Stimulated activated CD4-positive, alpha-beta T cell treated with anti-CD3 and anti-CD28 coated beads, Interleukin-15, amount 100 ng/mL, for 24 hours (primary cell): ENCODE measurements around the gene C3.

Source experiments
- DNase-seq: peaks from one replicate; pipeline ENCODE4 v3.0.0-alpha.2; 2020

The C3 gene

DNA sequence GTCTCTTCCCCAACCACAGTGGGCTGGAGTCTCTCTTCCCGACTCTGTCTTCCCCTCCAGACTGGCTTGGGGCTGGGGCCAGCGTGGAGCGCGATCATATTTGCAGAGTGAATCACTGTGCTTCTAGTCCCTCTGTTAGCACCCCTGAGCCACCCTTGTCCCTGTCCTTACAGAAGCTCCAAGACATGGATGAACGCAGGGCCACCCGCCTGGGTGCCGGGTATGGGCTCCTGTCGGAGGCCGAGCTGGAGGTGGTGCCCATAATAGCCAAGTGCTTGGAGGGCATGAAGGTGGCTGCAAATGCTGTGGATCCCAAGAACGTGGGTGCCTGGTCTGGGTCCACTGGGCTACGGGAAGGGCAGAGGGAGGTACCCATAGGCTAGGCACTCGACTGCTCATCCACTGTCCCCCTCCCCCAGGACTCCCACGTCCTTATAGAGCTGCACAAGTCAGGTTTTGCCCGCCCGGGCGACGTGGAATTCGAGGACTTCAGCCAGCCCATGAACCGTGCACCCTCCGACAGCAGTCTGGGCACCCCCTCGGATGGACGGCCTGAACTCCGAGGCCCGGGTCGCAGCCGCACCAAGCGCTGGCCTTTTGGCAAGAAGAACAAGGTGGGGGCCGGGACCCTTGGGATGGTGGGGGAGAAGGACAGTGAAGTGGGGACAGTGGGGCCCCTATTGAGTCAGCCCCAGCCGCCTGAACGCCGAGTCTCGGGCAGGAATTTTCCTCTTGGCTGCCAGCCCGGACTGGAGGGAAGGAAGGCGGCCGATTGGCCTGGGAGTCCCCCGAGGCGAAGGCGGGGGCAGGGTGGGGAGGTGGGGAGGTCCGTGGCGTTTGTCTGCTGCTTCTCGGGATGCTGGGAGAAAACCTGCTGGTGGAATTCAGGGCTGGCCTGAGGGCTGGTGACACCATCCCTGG is 24.2 kb upstream of the C3 start:
- DNase-seq, result no peak

GRCh38 chr19:6743714-6744380 is 23.4 kb upstream of the C3 start:
- DNase-seq, result no peak

DNA sequence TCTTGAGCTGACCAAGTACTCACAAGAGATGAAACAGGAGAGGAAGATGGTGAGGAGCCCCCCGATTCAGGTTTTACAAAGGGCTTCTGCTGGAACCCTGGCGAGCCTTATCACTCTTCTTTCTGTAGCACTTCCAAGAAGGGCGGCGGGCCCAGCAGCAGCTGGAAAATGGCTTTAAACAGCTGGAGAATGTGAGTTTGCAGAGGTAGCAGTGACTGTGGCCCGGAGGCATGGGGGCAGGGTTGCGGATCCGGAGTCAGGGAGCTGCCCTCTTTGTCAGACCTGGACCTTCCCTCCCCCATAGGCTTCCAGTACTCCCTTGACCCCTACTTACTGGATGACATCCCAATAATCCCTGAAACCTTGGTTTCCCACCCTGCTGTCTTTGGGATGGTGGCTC is 22.6 kb upstream of the C3 start:
- DNase-seq, result no peak

DNA sequence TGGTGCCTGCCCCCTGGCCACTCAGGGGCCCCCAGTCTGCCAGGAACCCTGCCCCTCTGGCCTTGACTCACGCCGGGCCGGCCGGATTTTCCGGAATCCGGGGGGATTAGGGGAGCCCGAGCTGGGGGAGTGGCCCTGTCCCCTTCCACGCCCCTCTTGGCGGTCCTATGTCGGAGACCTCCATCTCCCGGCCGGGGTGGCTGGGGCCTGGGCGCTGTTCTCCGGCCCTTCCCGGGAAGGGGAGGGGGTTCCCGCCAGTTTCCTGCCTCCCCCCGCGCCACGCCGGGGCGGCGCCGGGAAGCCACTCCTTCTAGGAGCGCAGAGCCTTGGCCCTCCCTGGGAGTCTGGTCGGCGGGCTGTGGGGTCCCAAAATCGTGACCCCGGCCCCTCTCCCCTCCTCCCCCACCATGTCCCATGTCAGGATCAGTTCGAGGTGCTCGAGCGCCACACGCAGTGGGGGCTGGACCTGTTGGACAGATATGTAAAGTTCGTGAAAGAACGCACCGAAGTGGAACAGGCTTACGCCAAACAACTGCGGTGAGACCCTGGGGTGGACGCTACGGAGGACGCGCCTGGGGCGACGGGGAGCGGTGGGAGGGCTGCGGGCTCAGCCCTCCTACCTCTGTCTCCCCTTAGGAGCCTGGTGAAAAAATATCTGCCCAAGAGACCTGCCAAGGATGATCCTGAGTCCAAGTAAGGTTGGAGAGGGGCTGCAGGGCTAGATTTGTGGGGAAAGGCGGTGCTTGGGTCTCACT is 20.3 kb upstream of the C3 start:
- peak; percentile 36 for DNase-seq

- peak; percentile 48 for DNase-seq
Observed at GRCh38 chr19:6739883-6740588, 19.6 kb upstream of the C3 start.

DNA sequence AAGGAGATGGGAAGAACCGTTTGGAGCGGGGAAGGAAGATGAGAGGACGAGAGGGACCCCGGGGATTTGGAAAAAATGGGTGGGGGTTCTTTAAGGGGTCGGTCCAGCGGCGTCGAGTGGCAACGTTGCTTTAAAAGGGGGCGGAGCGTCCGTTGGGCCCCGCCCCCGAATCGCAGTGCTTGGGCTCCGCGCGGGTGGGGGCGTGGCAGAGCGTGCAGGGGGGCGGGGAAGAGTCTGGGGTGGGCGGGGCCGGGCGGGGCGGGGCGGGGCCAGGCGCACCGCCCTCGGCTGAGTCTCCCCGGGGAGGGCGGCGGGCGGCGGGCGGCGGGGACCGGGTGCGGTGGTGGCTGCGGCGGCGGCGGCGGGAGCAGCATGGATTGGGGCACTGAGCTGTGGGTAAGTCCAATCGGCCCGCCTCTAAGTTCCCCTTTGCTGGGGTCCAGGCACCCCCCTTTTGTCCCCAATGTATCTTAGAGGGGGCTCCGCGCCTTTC is 19.0 kb upstream of the C3 start, which contains the start of gene TRIP10:
TSS of gene TRIP10 (plus strand) at position 291 of the 493 bp plus-strand sequence. CDS start at position 373, 82 bp downstream.
- peak; percentile 82 for DNase-seq

DNA sequence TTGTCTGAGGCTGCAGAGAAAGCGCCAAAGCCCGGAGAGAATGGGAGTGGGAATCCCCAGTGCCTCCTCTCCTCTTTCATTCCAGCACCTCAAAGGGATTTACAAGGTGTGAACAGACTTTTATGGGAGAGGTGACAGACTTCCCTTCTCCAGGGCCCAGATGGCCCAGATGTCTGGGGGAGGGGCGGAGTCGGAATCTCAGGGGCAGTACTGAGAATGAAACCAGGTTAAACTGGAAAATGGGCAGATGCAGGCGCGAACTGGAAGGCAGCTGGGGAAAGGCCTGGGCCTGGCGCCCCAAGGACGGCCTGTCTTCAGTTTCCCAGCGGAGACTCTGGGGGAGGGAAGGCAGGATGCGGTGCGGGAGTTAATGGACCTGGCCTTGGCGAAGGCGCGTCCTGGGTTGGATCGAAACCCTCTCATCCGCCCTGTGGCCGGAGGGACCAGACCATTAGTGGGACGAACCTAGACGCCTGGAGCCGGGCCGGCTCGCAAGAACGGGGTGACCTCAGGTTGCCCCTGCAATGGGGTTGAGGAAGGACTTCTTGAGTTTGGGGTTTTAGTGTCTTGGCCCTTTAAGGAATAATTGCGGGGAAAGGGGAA is 18.4 kb upstream of the C3 start:
- DNase-seq, result peak; percentile 45

GRCh38 chr19:6737873-6738786 is 17.7 kb upstream of the C3 start:
- peak; percentile 86 for DNase-seq

GRCh38 chr19:6737284-6737872 is 16.9 kb upstream of the C3 start, which contains the start of gene GPR108:
TSS of gene GPR108 (minus strand) at chr19:6737580. CDS start at chr19:6737576, 4 bp downstream.
- DNase-seq, result peak; percentile 99

DNA sequence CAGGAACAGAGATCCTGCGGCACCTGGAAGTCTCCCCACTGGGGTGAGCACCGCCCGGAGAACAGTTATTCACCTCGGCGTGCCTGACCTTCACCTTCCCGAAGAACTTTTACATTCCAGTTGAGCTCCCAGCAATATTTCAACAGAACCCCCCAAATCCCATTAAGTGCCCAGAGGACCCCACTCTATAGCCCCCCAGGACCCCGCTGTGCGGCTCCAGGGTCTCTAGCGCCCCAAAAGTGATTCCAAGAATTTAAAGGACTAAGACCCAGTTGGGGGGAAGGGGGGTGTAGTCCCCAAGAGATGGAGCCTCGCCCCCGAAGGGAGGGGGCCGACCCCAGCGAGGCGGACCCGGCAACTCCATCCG is 16.4 kb upstream of the C3 start:
- no peak for DNase-seq

DNA sequence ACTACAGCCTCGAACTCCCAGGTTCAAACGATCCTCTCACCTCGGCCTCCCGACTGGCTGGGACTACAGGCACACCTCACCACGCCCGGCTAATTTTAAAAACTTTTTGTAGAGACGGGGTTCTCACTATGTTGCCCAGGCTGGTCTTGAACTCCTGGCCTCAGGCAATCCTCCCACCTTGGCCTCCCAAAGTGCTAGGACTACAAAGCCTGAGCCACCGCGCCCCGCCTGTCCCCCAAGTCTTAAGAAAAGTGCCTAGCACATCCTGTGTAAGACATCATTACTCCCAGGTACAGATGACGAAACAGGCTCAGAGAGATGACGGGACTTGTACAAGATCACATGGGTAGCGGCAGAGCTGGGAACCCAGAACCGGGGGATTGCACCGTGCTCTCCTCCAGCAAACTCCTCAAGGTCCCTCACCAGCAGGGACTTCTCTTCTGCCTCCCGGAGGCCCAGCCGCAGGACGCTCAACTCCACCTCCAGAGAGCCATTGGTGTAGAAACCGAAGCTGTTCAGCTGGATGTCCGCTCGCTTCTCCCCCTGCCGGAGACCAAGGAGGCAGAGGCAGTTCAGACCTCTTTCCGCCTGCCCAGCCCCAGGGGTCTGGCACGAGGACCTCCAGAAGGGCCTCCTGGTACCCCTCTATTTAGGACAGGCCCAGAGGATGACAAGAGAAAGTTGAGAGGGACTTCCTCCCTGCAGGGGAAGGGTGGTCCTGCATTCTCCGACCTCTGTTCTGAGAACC is 15.9 kb upstream of the C3 start:
- DNase-seq, result peak; percentile 76

DNA sequence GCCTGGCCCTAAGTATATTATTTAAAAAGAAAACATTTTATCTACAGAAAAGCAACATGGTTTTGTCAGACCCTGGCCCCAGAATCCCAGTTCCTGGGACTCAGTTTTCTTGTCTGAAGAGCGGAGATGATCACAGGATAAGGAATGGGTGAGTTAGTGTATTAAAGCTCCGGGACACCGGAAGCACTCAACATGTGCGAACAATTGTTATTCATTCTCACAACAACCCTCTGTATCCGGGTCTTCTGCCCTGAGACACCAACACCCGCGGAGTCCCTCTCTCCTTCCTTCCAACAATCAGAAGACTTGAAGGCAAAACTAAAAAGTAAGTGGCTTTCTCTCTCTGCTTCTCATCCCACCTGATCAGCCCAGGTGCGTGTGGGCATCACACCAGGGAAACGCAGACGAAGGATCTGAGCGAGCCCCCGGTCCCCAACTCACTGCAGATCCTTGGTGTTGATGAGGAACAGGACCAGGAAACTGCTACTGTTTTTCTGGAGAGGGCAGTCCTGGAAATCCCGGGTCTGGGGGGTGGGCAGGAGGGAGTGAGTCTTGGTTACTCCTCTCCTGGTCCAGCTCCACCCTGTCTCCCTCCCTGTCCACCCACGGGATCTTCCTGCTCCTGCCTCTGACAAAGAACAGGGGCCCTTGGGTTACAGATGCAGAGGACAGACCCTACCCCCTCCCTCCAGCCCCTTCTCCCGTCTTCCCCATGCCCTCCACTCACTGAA is 14.9 kb upstream of the C3 start:
- no peak for DNase-seq

DNA sequence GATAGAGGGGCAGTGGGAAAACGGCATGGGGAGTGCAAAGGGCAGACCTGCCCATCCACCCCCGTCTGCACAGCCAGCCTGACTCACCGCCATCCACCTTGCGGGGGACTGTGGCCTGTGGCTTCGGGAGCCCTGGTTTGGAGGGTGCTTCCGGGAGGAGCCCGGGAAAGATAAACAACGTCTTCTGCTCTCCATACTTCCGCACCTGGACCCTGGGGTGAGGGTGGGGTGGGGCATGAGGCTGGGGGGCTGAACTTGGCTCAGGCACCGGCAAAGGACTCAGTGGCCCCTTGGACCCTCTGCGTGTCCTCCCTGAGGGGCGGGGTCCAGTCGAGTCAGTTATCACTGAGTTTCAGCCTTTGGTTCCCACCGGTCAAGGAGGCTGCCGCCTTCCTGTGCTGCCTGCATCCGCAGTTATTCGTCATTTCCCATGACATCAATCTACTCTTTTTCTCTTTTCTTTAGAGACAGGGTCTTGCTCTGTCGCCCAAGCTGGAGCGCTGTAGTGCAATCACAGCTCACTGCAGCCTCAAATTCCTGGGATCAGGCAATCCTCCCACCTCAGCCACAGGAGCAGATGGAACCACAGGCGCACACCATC is 13.7 kb upstream of the C3 start:
- DNase-seq, result no peak

- DNase-seq, result peak; percentile 40
Observed at GRCh38 chr19:6733338-6734095, 13.1 kb upstream of the C3 start.

GRCh38 chr19:6732803-6733337 is 12.4 kb upstream of the C3 start:
- DNase-seq, result no peak

DNA sequence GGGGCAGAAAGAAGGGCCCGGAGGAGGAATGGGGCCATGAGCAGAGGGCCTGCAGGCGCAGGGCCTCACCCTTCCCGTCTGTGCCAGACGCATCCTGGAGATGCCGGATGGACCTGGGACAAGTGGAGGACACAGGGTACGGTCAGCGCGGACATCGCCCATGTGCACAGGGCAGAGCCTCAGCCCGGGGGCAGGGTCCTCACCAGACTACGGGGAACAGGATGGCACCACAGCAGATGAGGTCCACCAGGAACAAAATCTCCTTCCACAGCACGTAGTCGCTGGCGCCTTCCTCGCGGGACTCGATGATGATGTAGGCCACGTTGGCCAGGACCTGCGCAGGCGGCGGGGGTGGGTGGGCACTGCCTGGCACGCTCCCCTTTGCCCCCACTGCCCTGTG is 11.4 kb upstream of the C3 start:
- DNase-seq, result no peak

DNA sequence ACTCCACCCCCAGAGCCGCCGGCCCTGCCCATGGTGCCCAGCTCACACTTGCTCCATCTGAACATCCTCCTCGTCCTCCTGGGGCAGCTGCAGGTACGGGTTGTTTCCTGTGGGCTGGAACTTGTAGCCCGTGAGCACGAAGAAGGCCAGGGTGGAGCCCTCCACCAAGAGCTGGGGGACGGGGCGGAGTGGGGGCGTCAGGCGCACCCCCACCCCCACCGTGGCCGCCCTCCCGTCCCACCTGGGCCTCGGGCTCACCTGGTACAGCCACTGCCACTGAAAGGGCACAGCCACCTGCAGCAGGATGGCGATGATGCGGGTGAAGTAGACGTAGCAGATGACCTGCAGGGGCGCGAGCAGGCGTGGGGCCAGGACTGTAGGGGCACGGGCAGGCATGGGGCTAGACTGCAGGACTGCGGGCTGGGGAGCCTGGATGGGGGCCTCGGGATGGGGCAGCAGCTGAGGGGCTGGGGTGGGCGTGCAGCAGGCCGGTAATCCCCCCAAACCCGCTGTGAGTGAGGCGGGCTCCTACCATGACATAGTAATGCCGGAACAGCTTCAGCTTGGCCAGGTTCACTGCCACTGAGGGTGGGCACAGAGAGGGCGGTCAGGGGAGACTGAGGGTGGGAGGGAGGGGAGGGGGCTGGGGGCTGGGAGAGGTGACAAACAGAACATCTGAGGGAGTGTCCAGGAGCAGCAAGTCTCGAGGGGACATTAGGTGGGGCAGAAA is 10.7 kb upstream of the C3 start:
- DNase-seq, result no peak
